Nephron (organoid): Measurements from ENCODE around the gene USP17L27.
A peak's percentile ranks its signal among the peaks of the same experiment; 100 is the strongest.
"Not testable (repeated sequence)": the region's sequence is repeated elsewhere in the genome, so short reads cannot be mapped to it uniquely, and the experiment has no call there.

Experiments
- H3K27ac Mint-ChIP-seq, 3 experiments: 2 replicates each; pipeline ENCODE4 v1.8.0; 2020; ENCODE audit warnings: mixed read lengths in 3 of 3, mild to moderate bottlenecking in 2 of 3, moderate library complexity in 1 of 3
- H3K27me3 Mint-ChIP-seq: 2 replicates; pipeline ENCODE4 v1.8.0; 2021; ENCODE audit warnings: low read depth, mild to moderate bottlenecking, moderate library complexity, mixed read lengths
- H3K36me3 Mint-ChIP-seq: 2 replicates; pipeline ENCODE4 v1.8.0; 2020; ENCODE audit warnings: low read depth, mixed read lengths
- H3K4me1 Mint-ChIP-seq: 2 replicates; pipeline ENCODE4 v1.8.0; 2020; ENCODE audit warnings: mixed read lengths
- H3K4me3 Mint-ChIP-seq, 3 experiments: 2 replicates each; pipeline ENCODE4 v1.8.0; 2020; ENCODE audit warnings: mild to moderate bottlenecking in 3 of 3, mixed read lengths in 3 of 3, moderate library complexity in 2 of 3
- H3K9me3 Mint-ChIP-seq: 2 replicates; pipeline ENCODE4 v1.8.0; 2020; ENCODE audit warnings: mixed read lengths

USP17L27 gene, protein sequence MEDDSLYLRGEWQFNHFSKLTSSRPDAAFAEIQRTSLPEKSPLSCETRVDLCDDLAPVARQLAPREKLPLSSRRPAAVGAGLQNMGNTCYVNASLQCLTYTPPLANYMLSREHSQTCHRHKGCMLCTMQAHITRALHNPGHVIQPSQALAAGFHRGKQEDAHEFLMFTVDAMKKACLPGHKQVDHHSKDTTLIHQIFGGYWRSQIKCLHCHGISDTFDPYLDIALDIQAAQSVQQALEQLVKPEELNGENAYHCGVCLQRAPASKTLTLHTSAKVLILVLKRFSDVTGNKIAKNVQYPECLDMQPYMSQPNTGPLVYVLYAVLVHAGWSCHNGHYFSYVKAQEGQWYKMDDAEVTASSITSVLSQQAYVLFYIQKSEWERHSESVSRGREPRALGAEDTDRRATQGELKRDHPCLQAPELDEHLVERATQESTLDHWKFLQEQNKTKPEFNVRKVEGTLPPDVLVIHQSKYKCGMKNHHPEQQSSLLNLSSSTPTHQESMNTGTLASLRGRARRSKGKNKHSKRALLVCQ

DNA sequence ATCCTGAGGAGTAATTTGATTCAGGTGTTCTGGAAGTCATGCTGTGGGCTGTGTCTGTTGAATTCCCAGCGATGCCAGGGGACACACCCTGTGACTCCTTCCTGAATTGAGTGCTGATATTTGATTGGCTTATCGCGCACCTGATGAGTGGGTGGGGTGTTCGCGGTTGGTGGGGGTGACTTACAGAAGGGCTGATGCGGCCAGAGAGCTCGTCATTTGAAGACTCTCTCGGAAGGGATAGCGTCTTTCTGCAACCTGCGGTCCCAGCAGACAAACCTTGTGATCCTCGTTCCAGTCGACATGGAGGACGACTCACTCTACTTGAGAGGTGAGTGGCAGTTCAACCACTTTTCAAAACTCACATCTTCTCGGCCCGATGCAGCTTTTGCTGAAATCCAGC lies at the start of gene USP17L27:
USP17L27 (plus strand) TSS at position 301 of the 400 bp plus-strand sequence; CDS start at position 301, 0 bp downstream.
- not testable (repeated sequence) for H3K4me3 Mint-ChIP-seq, H3K27ac Mint-ChIP-seq, H3K4me1 Mint-ChIP-seq, H3K36me3 Mint-ChIP-seq, H3K27me3 Mint-ChIP-seq, H3K9me3 Mint-ChIP-seq

DNA sequence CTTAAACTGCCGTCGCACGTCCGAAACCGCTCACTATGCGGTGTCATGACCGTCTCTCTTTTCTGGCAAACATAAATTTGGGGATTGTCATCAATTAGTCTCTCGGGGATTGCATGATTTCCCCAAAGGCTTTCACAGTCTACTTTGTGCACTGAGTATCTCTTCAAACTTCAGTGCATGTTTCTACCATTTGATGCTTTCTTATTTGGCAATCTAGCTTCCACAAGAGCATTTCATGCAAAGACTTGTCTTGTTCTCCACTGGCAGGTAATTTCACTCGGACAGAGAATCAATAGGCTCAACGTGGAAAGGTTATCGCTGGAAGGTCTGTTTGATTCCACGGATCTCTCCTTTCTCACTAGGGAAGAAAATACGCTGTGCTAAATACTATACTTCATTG lies 19.8 kb upstream of the USP17L27 start:
- not testable (repeated sequence) for H3K36me3 Mint-ChIP-seq, H3K27ac Mint-ChIP-seq, H3K4me3 Mint-ChIP-seq, H3K9me3 Mint-ChIP-seq, H3K4me1 Mint-ChIP-seq, H3K27me3 Mint-ChIP-seq

DNA sequence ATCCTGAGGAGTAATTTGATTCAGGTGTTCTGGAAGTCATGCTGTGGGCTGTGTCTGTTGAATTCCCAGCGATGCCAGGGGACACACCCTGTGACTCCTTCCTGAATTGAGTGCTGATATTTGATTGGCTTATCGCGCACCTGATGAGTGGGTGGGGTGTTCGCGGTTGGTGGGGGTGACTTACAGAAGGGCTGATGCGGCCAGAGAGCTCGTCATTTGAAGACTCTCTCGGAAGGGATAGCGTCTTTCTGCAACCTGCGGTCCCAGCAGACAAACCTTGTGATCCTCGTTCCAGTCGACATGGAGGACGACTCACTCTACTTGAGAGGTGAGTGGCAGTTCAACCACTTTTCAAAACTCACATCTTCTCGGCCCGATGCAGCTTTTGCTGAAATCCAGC lies 19.1 kb upstream of the USP17L27 start, which contains the start of gene USP17L24:
USP17L24 (plus strand) TSS at position 301 of the 400 bp plus-strand sequence; CDS start at position 301, 0 bp downstream.
- H3K9me3 Mint-ChIP-seq, H3K27ac Mint-ChIP-seq, H3K4me3 Mint-ChIP-seq: not testable (repeated sequence)

DNA sequence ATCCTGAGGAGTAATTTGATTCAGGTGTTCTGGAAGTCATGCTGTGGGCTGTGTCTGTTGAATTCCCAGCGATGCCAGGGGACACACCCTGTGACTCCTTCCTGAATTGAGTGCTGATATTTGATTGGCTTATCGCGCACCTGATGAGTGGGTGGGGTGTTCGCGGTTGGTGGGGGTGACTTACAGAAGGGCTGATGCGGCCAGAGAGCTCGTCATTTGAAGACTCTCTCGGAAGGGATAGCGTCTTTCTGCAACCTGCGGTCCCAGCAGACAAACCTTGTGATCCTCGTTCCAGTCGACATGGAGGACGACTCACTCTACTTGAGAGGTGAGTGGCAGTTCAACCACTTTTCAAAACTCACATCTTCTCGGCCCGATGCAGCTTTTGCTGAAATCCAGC lies 14.3 kb upstream of the USP17L27 start, which contains the start of gene USP17L25:
USP17L25 (plus strand) TSS at position 301 of the 400 bp plus-strand sequence; CDS start at position 301, 0 bp downstream.
- H3K27ac Mint-ChIP-seq, H3K9me3 Mint-ChIP-seq, H3K36me3 Mint-ChIP-seq, H3K4me3 Mint-ChIP-seq, H3K27me3 Mint-ChIP-seq, H3K4me1 Mint-ChIP-seq: not testable (repeated sequence)

More for the DNA sequence above, 19.1 kb upstream of the USP17L27 start, which contains the start of gene USP17L24:
- H3K27me3 Mint-ChIP-seq, H3K36me3 Mint-ChIP-seq, H3K4me1 Mint-ChIP-seq: not testable (repeated sequence)

DNA sequence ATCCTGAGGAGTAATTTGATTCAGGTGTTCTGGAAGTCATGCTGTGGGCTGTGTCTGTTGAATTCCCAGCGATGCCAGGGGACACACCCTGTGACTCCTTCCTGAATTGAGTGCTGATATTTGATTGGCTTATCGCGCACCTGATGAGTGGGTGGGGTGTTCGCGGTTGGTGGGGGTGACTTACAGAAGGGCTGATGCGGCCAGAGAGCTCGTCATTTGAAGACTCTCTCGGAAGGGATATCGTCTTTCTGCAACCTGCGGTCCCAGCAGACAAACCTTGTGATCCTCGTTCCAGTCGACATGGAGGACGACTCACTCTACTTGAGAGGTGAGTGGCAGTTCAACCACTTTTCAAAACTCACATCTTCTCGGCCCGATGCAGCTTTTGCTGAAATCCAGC lies 9.6 kb upstream of the USP17L27 start, which contains the start of gene USP17L26:
USP17L26 (plus strand) TSS at position 301 of the 400 bp plus-strand sequence; CDS start at position 301, 0 bp downstream.
- H3K4me1 Mint-ChIP-seq, H3K36me3 Mint-ChIP-seq, H3K27me3 Mint-ChIP-seq, H3K4me3 Mint-ChIP-seq, H3K9me3 Mint-ChIP-seq, H3K27ac Mint-ChIP-seq: not testable (repeated sequence)

DNA sequence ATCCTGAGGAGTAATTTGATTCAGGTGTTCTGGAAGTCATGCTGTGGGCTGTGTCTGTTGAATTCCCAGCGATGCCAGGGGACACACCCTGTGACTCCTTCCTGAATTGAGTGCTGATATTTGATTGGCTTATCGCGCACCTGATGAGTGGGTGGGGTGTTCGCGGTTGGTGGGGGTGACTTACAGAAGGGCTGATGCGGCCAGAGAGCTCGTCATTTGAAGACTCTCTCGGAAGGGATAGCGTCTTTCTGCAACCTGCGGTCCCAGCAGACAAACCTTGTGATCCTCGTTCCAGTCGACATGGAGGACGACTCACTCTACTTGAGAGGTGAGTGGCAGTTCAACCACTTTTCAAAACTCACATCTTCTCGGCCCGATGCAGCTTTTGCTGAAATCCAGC lies 4.8 kb upstream of the USP17L27 start, which contains the start of gene USP17L5:
USP17L5 (plus strand) TSS at position 301 of the 400 bp plus-strand sequence; CDS start at position 301, 0 bp downstream.
- not testable (repeated sequence) for H3K9me3 Mint-ChIP-seq

DNA sequence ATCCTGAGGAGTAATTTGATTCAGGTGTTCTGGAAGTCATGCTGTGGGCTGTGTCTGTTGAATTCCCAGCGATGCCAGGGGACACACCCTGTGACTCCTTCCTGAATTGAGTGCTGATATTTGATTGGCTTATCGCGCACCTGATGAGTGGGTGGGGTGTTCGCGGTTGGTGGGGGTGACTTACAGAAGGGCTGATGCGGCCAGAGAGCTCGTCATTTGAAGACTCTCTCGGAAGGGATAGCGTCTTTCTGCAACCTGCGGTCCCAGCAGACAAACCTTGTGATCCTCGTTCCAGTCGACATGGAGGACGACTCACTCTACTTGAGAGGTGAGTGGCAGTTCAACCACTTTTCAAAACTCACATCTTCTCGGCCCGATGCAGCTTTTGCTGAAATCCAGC lies 4.6 kb downstream of the USP17L27 start, which contains the start of gene USP17L28:
USP17L28 (plus strand) TSS at position 301 of the 400 bp plus-strand sequence; CDS start at position 301, 0 bp downstream.
- H3K27ac Mint-ChIP-seq, H3K27me3 Mint-ChIP-seq, H3K4me1 Mint-ChIP-seq, H3K9me3 Mint-ChIP-seq, H3K4me3 Mint-ChIP-seq, H3K36me3 Mint-ChIP-seq: not testable (repeated sequence)

More for the DNA sequence above, 4.8 kb upstream of the USP17L27 start, which contains the start of gene USP17L5:
- not testable (repeated sequence) for H3K27ac Mint-ChIP-seq, H3K27me3 Mint-ChIP-seq, H3K4me3 Mint-ChIP-seq, H3K36me3 Mint-ChIP-seq, H3K4me1 Mint-ChIP-seq

DNA sequence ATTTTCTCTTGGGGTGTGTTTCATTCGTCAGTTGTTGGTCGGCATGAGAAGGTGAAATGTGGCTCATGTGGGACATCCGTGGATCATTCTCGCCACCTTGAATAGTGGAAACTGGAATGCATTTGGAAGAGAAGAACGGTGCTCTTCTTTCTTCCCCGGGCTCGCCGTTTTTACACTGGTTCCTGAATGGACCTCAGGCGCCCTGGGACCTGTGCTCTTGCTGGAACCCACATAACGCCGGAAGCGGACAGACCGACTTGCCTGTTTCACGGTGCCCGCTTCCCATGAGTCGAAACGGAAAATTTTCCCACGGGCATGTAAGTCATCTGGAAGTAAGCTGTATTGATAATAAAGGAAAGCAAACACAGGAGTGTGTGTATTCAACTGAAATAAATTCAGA lies 6.9 kb downstream of the USP17L27 start:
- not testable (repeated sequence) for H3K4me3 Mint-ChIP-seq, H3K27ac Mint-ChIP-seq, H3K9me3 Mint-ChIP-seq, H3K36me3 Mint-ChIP-seq, H3K4me1 Mint-ChIP-seq, H3K27me3 Mint-ChIP-seq

DNA sequence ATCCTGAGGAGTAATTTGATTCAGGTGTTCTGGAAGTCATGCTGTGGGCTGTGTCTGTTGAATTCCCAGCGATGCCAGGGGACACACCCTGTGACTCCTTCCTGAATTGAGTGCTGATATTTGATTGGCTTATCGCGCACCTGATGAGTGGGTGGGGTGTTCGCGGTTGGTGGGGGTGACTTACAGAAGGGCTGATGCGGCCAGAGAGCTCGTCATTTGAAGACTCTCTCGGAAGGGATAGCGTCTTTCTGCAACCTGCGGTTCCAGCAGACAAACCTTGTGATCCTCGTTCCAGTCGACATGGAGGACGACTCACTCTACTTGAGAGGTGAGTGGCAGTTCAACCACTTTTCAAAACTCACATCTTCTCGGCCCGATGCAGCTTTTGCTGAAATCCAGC lies 9.4 kb downstream of the USP17L27 start, which contains the start of gene USP17L29:
USP17L29 (plus strand) TSS at position 301 of the 400 bp plus-strand sequence; CDS start at position 301, 0 bp downstream.
- H3K27me3 Mint-ChIP-seq, H3K9me3 Mint-ChIP-seq, H3K27ac Mint-ChIP-seq, H3K36me3 Mint-ChIP-seq, H3K4me3 Mint-ChIP-seq, H3K4me1 Mint-ChIP-seq: not testable (repeated sequence)

DNA sequence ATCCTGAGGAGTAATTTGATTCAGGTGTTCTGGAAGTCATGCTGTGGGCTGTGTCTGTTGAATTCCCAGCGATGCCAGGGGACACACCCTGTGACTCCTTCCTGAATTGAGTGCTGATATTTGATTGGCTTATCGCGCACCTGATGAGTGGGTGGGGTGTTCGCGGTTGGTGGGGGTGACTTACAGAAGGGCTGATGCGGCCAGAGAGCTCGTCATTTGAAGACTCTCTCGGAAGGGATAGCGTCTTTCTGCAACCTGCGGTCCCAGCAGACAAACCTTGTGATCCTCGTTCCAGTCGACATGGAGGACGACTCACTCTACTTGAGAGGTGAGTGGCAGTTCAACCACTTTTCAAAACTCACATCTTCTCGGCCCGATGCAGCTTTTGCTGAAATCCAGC lies 18.9 kb downstream of the USP17L27 start, which contains the start of gene USP17L30:
USP17L30 (plus strand) TSS at position 301 of the 400 bp plus-strand sequence; CDS start at position 301, 0 bp downstream.
- H3K36me3 Mint-ChIP-seq, H3K27me3 Mint-ChIP-seq, H3K9me3 Mint-ChIP-seq, H3K4me3 Mint-ChIP-seq, H3K27ac Mint-ChIP-seq, H3K4me1 Mint-ChIP-seq: not testable (repeated sequence)

DNA sequence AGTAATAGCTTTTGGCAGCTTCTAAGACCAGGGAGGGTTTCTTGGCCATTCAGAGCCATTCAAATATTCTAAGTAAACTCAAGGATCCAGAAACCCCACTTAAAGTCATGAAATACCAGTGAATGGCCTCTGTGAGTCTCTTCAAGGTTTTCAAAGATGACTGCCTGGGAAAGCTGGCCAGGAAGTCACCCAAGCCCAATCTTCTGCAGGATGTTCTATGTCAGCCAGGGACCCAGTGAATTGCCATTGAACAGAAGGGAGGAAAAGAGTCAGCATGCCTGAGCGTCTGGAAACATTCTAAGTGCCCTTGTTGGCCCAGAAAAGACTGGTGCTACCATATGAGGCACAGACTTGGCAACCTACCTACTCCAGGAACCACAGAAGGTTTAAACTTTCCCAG lies 35.9 kb downstream of the USP17L27 start:
- H3K27me3 Mint-ChIP-seq, H3K9me3 Mint-ChIP-seq, H3K36me3 Mint-ChIP-seq, H3K4me1 Mint-ChIP-seq, H3K27ac Mint-ChIP-seq: not testable (repeated sequence)
- peak overlapping the region in 2 of 3 experiments; percentile 34 for H3K4me3 Mint-ChIP-seq
